Stromal cell of bone marrow (primary cell): ENCODE results near the gene SLC11A2.
A peak's percentile ranks its signal among the peaks of the same experiment; 100 is the strongest.

Experiments used
- DNase-seq: peaks from one replicate; pipeline ENCODE4 v3.0.0-alpha.2; 2012; ENCODE audit warnings: low read depth

Gene SLC11A2

DNA sequence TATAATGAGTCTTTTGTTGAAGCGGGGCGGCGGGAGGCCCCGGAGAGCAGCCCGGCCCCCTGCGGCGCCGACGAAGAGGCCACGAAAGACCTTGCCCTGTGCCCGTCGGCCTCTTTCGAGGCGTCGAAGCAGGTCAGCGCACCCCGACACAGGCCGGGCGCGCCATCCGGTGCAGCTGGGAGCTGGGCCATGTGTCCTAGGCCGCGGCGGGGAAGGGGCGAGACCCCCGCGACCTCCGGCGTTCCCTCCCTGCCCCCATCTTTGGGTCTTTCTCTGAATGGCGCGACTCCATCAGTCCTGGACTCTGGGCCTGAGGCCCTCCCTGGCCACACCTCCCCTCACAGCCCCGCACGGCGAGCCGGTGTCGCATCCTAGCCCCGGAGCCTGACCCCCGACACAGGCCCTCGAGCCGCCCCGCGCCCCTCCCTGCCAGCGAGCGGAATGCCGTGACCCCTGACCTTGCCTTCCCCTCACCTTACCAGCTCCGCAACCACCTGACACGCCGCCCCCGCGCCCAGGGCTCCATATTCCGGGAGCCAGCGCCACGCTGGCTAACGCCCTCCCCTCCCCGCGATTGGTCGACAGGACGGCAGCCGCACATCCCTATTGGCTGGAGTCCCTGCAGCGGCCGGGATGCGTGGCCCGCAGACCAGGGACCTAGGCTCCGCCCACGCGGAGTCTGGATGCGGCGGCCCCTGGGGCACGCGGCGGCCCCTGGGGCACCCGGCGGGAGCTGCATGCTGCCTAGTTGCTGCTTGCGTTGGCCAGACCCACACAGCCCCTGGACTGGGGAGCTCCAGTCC, at the start of gene SLC11A2:
SLC11A2 (minus strand) TSS at position 549 of the 803 bp plus-strand sequence. CDS start 15,656 bp downstream, outside the sequence.
- peak; percentile 89 for DNase-seq

DNA sequence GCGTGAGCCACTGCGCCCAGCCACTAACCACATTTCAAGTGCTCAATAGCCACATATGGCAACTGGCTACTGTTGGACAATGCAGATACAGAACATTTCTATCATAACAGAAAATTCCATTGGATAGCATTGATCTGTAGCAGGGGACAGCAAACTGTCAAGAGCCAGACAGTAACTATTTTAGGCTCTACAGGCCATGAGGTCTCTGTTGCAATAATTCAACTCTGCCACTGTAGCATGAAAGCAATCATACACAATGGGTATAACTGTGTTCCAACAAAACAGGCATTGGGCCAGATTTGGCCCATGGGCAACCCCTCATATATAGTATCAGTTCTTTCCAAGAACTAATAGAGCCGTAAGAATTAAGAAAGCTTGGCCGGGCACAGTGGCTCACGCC, 49.2 kb upstream of the SLC11A2 start:
- no peak for DNase-seq

DNA sequence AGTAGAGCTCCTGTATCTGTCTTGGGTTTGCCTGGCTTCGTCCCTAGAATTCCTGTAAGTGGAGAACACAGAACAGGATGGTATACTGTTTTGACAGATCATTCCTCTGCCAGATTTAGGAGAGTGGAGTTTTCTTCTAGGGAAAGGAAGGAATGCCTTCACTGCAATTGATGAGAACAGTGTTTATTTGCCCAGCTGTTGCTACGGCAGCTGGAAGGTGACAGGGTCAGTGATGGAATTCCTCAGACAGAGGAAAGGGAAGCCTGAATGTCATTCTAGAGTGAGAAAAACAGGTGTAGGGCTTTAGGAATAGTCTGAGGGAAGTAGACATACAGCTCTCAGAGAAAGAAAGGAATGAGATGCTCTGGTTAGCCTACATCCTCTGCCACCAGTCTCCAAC, 45.5 kb upstream of the SLC11A2 start:
- no peak for DNase-seq

DNA sequence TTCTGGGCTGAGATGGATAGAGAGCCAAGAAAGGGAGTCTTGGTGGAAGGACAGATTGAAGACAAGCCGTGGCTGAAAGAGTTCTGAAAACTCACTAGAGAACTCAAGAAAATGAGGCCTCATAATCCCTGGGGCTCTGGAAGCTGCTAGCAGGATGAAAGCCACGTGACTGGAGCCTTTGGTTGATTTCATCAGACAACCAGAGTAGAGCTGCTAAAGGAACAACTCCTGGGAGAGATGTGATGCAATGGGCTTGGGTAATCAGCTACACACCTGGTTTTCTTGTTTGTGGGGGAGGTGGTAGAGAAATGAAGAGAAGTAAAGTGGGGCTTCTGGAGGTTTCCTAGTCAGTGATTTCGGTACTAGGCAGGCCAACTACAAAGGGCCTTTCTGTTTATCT, 43.8 kb upstream of the SLC11A2 start:
- no peak for DNase-seq

DNA sequence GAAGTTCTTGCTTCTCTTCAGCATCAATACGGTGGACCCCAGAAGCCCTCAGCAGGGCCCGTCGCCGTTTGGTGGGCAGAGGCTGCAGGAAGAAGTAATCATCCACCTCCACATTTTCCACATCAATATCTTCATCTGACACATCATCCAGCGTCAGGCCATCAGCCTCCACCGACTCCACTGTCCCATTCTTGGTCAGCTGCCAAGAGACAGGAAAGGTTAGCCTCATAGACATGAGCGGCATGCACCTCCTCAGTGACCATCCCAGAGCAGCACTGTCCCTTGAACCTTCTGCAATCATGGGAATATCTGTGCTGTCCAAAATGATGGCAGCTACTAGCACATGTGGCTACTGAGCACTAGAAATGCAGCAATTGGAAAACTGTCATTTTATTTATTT, 41.6 kb upstream of the SLC11A2 start:
- no peak for DNase-seq

DNA sequence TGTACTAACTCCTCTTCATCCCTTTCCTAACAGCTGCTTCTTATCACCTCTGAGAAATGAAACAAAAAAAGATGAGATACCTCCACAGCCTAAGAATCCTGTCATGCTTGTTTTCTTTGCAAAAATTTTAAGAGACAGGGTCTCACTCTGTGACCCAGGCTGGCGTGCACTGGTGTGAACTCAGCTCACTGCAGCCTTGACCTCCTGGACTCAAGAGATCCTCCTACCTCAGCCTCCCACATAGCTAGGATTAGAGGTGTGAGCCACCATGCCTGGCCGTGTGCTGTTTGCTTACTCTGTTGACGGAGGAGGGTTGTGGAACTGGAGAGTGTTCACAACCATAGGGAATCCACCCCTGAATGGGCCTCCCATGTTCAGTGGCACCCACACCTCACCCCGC, 41.0 kb upstream of the SLC11A2 start:
- no peak for DNase-seq

DNA sequence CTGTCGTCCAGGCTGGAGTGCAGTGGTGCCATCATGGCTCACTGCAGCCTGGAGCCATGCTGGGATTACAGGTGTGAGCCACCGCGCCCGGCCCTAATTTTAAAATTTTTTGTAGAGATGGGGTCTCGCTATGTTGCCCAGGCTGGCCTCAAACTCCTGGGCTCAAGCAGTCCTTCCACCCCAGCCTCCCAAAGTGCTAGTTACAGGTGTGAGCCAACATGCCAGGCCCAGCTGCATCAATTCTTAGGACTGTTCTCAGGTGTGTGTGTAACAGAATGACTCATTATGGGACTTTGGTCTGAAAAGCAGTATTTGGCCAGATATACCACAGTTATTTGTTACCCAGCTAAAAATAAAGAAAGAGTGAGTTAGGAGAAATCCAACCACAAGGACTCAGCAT, 39.3 kb upstream of the SLC11A2 start:
- DNase-seq: no peak

DNA sequence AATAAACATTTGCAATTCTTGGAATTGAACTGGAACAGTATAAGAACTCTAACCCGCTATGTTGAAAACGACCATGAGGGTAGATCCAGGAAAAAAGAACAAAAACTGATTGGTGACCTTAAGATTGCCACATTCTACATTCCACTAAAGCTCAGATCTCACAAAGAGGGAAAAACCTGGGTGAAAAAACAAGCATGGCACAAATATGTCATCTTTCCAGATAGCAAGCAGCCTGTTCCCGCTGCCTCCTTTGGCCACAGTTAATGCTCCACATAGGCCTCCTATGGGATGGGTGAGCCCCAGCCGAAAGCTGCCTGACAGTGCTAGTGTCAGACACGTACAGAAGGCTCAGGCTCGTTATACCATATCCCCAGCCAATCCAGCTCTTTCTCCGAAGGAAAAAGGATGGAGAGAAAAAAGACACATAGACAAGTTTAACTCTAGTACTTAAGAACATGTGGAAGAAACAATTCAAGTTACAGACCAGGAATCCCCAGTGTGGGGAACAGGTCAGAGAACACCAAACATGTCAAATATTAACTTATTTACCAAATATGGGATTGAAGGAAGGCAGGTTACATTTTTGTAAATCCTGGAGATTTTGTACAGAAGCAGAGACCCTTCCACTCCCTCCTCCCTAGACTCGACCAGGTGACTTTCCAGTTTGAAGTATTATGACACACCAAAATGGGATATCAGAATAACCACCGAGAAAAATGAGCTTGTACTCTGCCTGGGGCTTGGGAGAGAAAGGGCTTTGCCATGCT, 36.6 kb upstream of the SLC11A2 start:
- no peak for DNase-seq

DNA sequence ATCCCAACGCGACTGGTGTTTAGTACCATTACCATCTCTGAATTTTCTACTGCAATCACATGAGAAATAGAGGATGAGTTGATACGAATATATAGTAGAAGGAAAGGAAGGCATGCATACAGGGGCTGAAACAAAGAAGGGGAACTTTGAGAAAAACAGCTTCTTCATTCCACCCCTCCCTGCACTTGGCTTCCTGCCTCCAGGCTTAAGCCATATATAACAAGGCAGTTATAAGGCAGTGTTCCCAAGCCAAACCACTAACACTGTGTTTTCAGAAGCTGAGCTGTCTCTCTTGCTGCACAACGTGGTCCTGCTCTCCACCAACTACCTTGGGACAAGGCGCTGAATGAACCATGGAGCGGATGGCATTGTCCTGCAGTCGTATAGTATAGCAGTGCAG, 32.9 kb upstream of the SLC11A2 start:
- DNase-seq: no peak

DNA sequence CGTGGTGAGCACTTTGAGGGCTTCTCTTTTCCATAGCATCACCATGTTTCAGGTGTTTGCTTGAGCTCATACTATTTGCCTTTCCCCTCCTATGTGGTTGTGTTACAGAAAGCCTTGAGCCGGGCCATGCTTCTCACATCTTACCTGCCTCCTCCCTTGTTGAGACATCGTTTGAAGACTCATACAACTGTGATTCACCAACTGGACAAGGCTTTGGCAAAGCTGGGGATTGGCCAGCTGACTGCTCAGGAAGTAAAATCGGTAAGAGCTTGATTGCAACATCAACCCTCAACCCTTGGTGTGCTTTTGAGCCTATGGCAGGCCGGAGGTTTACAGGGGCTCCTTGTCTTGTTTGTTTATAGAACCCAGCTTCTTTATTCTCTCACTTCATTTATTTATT, 30.1 kb upstream of the SLC11A2 start:
- peak; percentile 54 for DNase-seq

DNA sequence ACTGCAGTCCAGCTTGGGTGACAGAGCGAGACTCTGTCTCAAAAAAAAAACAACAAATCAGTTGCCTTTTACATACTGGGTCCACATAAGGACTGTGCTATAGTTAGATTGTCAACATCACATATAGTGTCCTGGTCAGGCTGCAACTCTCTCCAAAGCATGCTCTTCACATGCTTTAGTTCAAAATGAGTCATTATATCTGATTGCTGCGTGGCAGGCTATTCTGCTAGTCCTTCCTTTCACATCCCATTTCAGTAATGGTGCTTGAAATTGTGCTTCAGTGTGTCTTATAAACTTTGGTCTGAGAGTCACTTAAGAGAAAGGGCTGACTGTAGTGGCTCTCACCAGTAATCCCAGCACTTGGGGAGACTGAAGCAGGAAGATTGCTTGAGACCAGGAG, 28.9 kb upstream of the SLC11A2 start:
- DNase-seq: no peak

DNA sequence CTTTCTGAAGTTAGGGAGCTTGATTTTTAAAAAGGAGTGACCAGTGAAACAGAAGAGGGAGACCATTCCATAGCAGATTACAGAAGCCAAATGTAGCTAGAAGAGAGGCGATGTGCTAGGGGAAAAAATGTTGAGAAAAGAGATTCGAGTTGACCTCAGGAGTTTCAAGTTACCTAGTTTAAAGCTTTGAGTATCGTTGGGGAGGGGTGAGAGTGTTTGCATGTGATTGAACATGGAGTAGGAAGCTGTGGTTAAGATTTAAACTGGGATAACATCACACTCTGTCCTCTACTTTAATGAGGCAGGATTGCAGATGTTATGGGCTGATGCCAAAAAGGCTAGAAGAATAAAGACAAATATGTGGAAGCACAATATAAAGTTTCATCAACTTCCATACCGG, 25.6 kb upstream of the SLC11A2 start:
- DNase-seq: no peak

DNA sequence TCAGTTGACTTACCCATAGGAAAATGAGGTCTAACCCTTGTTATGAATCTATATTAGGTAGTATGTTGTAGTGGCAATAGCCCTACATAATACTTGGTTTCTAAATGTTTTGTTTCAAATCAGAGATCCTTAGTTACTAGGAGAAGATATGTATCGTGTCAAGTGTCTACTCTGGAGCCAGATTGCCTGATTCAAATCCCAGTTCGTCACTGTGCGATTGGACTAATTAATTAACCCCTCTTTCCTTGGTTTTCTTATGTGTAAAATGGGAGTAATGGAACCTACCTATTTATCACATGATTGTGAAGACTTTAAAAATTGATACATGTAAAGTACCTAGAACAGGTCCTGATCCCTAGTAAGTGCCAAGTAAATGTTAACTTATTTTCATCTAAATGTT, 23.3 kb upstream of the SLC11A2 start:
- no peak for DNase-seq

DNA sequence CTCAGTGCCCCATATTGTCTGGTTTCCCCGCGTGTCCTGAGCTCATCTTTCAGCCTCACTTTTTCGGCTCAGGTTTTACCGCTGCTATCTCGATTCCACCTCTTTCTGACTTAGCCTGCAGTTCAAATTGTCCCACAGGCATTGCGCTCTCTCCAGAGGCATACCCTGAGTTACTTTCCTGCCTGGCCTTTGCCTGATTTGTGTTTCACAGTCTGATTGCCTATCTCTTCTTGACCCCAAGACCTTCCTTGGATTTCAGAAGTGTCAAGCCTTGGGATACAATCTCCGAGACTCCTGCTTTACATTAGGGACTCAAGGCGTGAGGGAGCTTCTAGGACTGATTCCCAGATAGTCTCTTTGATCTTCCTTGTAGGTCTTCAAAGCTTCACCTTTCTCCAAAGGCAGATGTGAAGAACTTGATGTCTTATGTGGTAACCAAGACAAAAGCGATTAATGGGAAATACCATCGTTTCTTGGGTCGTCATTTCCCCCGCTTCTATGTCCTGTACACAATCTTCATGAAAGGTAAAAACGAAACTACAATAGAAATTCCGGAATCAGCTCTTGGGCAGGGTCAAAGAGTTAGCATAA, 22.6 kb upstream of the SLC11A2 start:
- no peak for DNase-seq

DNA sequence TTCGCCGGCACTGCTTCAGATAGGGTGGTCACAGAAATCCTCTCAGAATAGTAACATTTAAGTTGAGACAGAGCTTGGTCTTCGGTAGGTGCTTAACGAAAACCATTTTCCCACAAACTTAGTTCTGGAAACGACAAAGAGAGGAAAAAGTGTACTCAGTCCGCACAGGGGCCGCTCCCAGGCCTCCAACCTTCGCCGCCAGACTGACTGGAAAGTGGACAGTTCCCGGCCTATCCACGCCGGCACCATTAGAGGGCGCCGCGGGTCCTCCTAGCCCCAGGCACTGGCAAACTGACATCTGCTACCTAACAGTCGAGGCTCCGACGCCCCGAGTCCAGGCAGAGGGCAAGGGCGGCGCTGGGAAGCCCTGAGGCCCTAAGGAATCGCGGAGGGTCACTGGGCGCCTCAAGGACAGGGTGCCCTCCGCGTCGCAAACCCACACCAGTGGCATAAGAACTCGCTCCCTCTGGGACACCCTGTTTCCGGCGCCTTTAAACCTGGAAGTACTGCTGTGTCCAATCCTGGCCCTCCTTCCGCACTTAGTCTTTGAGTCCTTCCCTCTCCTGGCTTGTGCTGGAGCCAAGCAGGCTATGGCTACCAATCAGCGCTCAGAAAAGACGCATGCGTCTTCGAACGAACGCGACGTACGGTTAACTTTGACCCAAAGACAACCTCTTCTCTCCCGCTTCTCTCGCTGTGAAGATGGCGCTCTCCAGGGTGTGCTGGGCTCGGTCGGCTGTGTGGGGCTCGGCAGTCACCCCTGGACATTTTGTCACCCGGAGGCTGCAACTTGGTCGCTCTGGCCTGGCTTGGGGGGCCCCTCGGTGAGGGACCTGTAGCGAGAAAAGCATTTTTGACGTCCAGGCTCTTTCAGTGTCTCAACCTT, 21.7 kb upstream of the SLC11A2 start, which contains the start of gene LETMD1:
LETMD1 (plus strand) TSS at position 673 of the 886 bp plus-strand sequence; CDS start at position 703, 30 bp downstream.
- DNase-seq: peak; percentile 99

DNA sequence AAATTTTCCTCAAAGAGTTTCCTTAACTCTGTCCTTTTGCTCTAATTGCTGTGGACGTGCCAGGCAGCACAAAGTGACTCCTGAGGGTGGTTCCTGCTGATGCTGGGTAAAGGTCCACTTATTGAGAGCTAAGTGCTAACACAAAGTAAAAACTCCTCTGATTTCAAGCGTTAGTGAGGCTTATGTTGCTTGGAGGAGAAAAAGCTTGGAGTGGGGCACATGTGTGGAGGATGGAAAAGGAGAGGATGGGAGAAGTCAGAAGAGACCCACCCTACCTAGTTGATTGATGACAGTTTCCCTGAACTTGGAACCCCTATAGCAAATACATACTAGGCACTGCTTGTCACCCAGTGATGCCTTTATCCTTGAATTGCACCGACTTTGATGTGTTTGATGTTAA, 10.1 kb upstream of the SLC11A2 start:
- no peak for DNase-seq

DNA sequence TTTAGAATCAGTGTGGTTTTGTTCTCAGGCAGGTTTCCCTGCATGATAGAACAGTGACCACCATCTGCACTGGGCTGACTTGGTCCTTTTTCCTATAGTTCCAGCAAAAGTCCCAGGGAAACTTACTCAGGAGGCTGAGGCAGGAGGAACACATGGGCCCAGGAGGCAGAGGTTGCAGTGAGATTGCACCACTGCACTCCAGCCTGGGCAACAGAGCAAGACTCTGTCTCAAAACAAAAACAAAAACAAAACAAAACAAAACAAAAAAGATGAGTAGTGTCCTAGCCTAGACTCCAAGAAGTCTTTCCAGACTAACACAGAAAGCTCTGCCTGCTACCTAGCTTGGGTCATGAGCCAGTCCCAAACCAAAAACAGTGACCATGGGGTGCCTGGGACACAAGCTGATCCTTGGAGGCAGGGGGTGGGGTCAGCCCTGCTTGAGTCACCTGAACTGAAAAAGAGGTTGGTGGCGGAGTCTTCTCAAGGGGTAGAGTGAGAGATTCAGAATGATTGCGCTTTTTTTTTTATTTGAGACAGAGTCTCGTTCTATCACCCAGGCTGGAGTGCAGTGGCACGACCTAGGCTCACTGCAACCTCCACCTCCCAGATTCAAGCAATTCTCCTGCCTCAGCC, 7.4 kb upstream of the SLC11A2 start:
- no peak for DNase-seq

DNA sequence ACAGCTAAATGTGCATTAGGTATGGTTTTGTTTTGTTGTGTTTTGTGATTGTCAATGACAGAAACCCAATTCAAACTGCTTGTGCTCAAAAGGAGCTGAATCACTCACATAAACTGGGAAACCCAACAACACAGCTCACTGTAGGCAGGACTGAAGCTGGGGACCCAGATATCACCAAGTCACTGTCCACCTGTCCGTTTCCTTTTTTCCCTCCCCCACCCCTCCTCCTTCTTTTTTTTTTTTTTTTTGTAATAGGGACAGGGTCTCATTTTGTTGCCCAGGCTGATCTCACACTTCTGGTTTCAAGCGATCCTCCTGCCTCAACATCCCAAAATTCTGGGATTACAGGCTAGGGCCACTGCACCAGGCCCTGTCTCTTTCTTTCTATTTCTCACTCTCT, 6.9 kb upstream of the SLC11A2 start:
- no peak for DNase-seq

DNA sequence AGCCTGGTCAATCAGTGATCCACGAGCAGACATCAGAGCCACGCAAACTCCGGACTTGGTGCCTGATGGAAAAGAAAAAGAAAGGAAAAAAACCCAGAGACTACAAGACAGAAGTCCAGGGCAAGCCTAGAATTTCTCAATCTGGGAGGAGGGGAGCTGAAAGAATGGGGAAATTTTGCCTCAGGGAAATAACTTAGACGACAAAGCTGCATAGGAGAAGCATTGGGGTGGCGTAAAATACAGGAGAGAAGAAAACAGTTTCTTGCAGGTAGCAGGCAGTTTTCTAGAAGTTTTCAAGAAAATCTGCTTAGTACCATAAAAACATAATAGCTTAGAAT, 2.6 kb upstream of the SLC11A2 start:
- no peak for DNase-seq

DNA sequence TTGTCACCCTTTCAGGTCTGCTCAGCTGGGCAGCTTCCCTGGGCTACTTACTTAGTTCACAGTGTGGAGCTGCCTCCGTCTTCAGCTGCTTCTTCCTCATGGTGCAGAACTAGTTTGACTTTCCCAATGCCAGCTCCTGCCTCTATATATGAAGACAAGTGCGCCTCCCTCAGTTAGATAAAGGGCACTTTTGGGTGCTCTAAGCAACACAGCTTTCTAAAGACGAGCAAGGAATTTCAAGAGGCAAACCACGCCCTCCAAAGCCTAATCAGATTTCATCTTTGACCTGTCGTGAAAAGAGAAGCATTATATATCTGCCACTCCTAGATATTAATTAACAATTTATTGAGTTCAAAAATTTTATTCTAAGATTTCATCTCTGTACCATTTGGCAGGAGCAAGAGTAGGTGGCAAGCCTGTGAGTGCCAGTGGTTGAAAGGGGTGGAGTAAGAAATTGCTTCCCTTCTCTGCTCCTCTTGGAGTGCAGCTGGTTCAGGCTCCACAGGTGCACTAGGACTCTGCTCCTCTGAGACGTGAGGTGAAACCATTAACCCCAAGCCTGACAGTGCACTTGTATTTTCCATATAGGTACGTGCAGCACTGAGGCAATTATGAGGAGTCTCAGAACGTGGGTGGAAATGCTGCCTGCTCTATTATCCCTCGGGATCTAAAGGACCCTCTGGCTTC, 2.1 kb upstream of the SLC11A2 start:
- peak; percentile 45 for DNase-seq

DNA sequence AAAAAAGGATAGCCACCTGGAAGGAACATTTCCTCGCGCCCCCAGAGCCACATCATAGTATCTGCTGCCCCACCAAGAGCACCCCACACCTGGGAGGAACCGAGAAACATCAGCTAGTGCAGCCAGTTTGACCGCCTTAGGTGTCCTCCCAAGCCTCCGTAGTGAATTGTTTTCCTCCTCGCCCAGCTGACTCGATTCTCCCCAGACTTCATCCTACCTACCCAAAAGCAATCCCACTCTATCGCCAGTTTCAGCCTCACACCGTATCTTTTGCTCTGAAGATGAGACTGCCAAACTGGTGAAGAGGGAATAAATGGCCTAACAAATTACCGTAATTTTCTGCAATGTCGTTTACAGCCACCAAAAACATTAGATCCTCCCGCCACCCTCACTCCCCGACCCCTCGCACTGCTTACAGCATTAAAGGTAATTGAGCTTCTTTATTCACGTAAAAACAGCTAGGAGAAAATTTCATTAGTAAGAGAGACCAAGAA, 1.2 kb upstream of the SLC11A2 start:
- DNase-seq: no peak
